Skeletal muscle tissue (tissue), 4 donors: ENCODE results near the gene SMAD3. TPM values are rescaled to one million over a fixed set of nuclear protein-coding genes. Genes with fewer than 3 reads are reported as not detected.

Experiments
- H3K27ac ChIP-seq: one replicate; pipeline ENCODE4 v1.7.0; 2013; ENCODE audit warnings: mild to moderate bottlenecking, low read depth, low read length, inconsistent platforms
- H3K27me3 ChIP-seq, 3 donors: one replicate each; pipeline ENCODE4 v1.7.0; 2013; ENCODE audit warnings: low read length in 3 of 3; ENCODE audit not compliant: control insufficient read depth in 3 of 3, insufficient read depth in 3 of 3
- H3K36me3 ChIP-seq, 3 donors: one replicate each; pipeline ENCODE4 v1.7.0; 2013; ENCODE audit warnings: low read length in 3 of 3; ENCODE audit not compliant: control insufficient read depth in 3 of 3, insufficient read depth in 3 of 3
- H3K4me1 ChIP-seq, 3 donors: one replicate each; pipeline ENCODE4 v1.7.0; 2013; ENCODE audit warnings: low read length in 3 of 3, mild to moderate bottlenecking in 3 of 3; ENCODE audit not compliant: control insufficient read depth in 3 of 3, insufficient read depth in 3 of 3
- H3K4me3 ChIP-seq, 3 donors: one replicate each; pipeline ENCODE4 v1.7.0; 2013; ENCODE audit warnings: low read length in 3 of 3
- H3K9ac ChIP-seq, 3 donors: one replicate each; pipeline ENCODE4 v1.7.0; 2013; ENCODE audit warnings: low read length in 3 of 3, mild to moderate bottlenecking in 3 of 3, moderate library complexity in 2 of 3, low read depth in 1 of 3
- H3K9me3 ChIP-seq, 3 donors: one replicate each; pipeline ENCODE4 v1.7.0; 2013; ENCODE audit warnings: low read length in 3 of 3; ENCODE audit not compliant: control insufficient read depth in 3 of 3
- total RNA-seq: library from RNA; depleted of rRNA; stranded (reverse); fragments of >200 nt; gene quantifications from one replicate; pipeline ENCODE4 v1.2.3, GENCODE V29; 2014
- donor health status: Osteomylitis.

The SMAD3 gene
- total RNA-seq, 1 donor from 2014 or later: 17.2 TPM

GRCh38 chr15:67094001-67094826, 28.8 kb downstream of the SMAD3 start:
- Histone ChIP-seq H3K4me1 (peaks cover 61 to 89% (median 76%) of the 10 kb centered on the region in 3 donors), H3K27me3 (no peaks in the 10 kb centered on the region), H3K9ac (no peak overlapping the region), H3K36me3 (peaks cover 10 to 13% (median 13%) of the 10 kb centered on the region in 3 donors), H3K27ac (no peak overlapping the region), H3K4me3 (no peak overlapping the region), H3K9me3 (no peaks in the 10 kb centered on the region)

- Histone ChIP-seq H3K4me1 (peaks cover 53 to 86% (median 71%) of the 10 kb centered on the region in 3 donors), H3K27me3 (no peaks in the 10 kb centered on the region), H3K9me3 (no peaks in the 10 kb centered on the region), H3K36me3 (peaks cover 10 to 13% (median 13%) of the 10 kb centered on the region in 3 donors), H3K9ac (no peak overlapping the region), H3K27ac (no peak overlapping the region), H3K4me3 (no peak overlapping the region)
Measured at GRCh38 chr15:67095912-67096311, 30.5 kb downstream of the SMAD3 start.

- no peak overlapping the region for H3K9ac ChIP-seq
- peak overlapping the region; percentile 71 for H3K27ac ChIP-seq
- H3K4me3 ChIP-seq: no peak overlapping the region
- H3K27me3 ChIP-seq: no peaks in the 10 kb centered on the region
- peaks cover 10 to 13% (median 13%) of the 10 kb centered on the region in 3 donors for H3K36me3 ChIP-seq
- peaks cover 52 to 87% (median 71%) of the 10 kb centered on the region in 3 donors for H3K4me1 ChIP-seq
- no peaks in the 10 kb centered on the region for H3K9me3 ChIP-seq
Measured at GRCh38 chr15:67096546-67097294, 31.3 kb downstream of the SMAD3 start.

GRCh38 chr15:67097424-67097823, 32.0 kb downstream of the SMAD3 start:
- Histone ChIP-seq H3K9me3 (no peaks in the 10 kb centered on the region), H3K36me3 (peaks cover 10 to 13% (median 13%) of the 10 kb centered on the region in 3 donors), H3K4me1 (peaks cover 51 to 87% (median 71%) of the 10 kb centered on the region in 3 donors), H3K9ac (no peak overlapping the region), H3K4me3 (no peak overlapping the region), H3K27me3 (no peaks in the 10 kb centered on the region), H3K27ac (peak overlapping the region; percentile 71)

- Histone ChIP-seq H3K36me3 (peaks cover 10 to 13% (median 13%) of the 10 kb centered on the region in 3 donors), H3K27ac (peak overlapping the region; percentile 71), H3K27me3 (no peaks in the 10 kb centered on the region), H3K4me1 (peaks cover 50 to 87% (median 71%) of the 10 kb centered on the region in 3 donors), H3K4me3 (peak overlapping the region in 2 of 3 donors; percentile 33 to 59), H3K9ac (peak overlapping the region; percentile 48 to 74 (median 52)), H3K9me3 (no peaks in the 10 kb centered on the region)
Measured at GRCh38 chr15:67097930-67098740, 32.7 kb downstream of the SMAD3 start.

GRCh38 chr15:67098768-67099282, 33.4 kb downstream of the SMAD3 start:
- Histone ChIP-seq H3K27me3 (no peaks in the 10 kb centered on the region), H3K9me3 (no peaks in the 10 kb centered on the region), H3K27ac (peak overlapping the region; percentile 71), H3K4me1 (peaks cover 51 to 87% (median 71%) of the 10 kb centered on the region in 3 donors), H3K9ac (peak overlapping the region in 2 of 3 donors; percentile 48 to 74), H3K36me3 (peaks cover 7 to 8% (median 7%) of the 10 kb centered on the region in 3 donors), H3K4me3 (peak overlapping the region in 1 of 3 donors; percentile 59)

- H3K36me3 ChIP-seq: peaks cover 0 to 3% (median 2%) of the 10 kb centered on the region in 3 donors
- H3K4me1 ChIP-seq: peaks cover 65 to 90% (median 79%) of the 10 kb centered on the region in 3 donors
- no peak overlapping the region for H3K27ac ChIP-seq
- no peaks in the 10 kb centered on the region for H3K27me3 ChIP-seq
- no peak overlapping the region for H3K9ac ChIP-seq
- H3K4me3 ChIP-seq: no peak overlapping the region
- no peaks in the 10 kb centered on the region for H3K9me3 ChIP-seq
Measured at GRCh38 chr15:67100124-67100791, 34.9 kb downstream of the SMAD3 start.

GRCh38 chr15:67100801-67101581, 35.6 kb downstream of the SMAD3 start:
- Histone ChIP-seq H3K9me3 (no peaks in the 10 kb centered on the region), H3K27ac (no peak overlapping the region), H3K36me3 (peaks cover 0 to 1% (median 0%) of the 10 kb centered on the region in 3 donors), H3K27me3 (no peaks in the 10 kb centered on the region), H3K4me1 (peaks cover 72 to 94% (median 81%) of the 10 kb centered on the region in 3 donors), H3K4me3 (no peak overlapping the region), H3K9ac (no peak overlapping the region)
